AG04450 (cell line): ENCODE results near the gene C1QTNF8. TPM values are rescaled to one million over a fixed set of nuclear protein-coding genes. Genes with fewer than 3 reads are reported as not detected.

Experiments used
- CTCF ChIA-PET: fragments of 300-600, 350-600 bp; formaldehyde crosslinking; extraction: SDS; loops from one replicate; lab custom pipeline; 2022; ENCODE audit warnings: antibody characterized with exemption, inconsistent platforms; lab: Charles Lee
- POLR2A ChIA-PET: fragments of 350-600 bp; formaldehyde crosslinking; extraction: SDS; loops from one replicate; lab custom pipeline; 2021; ENCODE audit warnings: antibody characterized with exemption, inconsistent platforms; lab: Yijun Ruan, JAX
- DNase-seq: peaks from one replicate; pipeline ENCODE4 v3.0.0-alpha.2; 2011; ENCODE audit warnings: low read depth, low spot score
- H3K27ac ChIP-seq: one replicate; pipeline ENCODE4 v1.5.1; 2012; ENCODE audit warnings: low read depth, low read length, control low read depth
- H3K27me3 ChIP-seq: one replicate; pipeline ENCODE4 v1.6.0; 2012; ENCODE audit warnings: low read length; ENCODE audit not compliant: control insufficient read depth, insufficient read depth
- H3K4me3 ChIP-seq: 2 replicates; pipeline ENCODE4 v1.5.1; 2011; ENCODE audit warnings: mild to moderate bottlenecking, low read depth, low read length, control low read depth
- H3K9me3 ChIP-seq: 2 replicates; pipeline ENCODE4 v1.5.1; 2012; ENCODE audit warnings: low read length; ENCODE audit not compliant: control insufficient read depth, insufficient read depth
- CTCF ChIP-seq: IDR thresholded peaks from 2 replicates; pipeline ENCODE4 v1.5.1; 2011; ENCODE audit warnings: low read depth, low read length, control low read depth, inconsistent platforms
- polyA minus RNA-seq: library from RNA; depleted of rRNA, polyadenylated mRNA; stranded (reverse); fragments of >200 nt; gene quantifications from 2 replicates; pipeline ENCODE4 v1.2.3, GENCODE V29; 2011; rRNA and poly(A)+ RNA removed
- polyA plus RNA-seq: library from polyadenylated mRNA; depleted of rRNA; stranded (reverse); fragments of >200 nt; gene quantifications from 2 replicates; pipeline ENCODE4 v1.2.3, GENCODE V29; 2011; rRNA removed

Gene C1QTNF8
- polyA plus RNA-seq (not detected in 2 replicates), polyA minus RNA-seq (not detected in 2 replicates)

GRCh38 chr16:1096169-1097082 is at the start of gene C1QTNF8:
Gene C1QTNF8 (minus strand): TSS chr16:1096244. CDS start chr16:1094922, 1,322 bp downstream.
- CTCF ChIA-PET = no interaction called here
- H3K27me3 ChIP-seq = no peaks in the 10 kb centered on the region
- POLR2A ChIA-PET = no interaction called here
- no peak within 1 kb of the TSS for H3K4me3 ChIP-seq
- DNase-seq = no peak
- TF ChIP-seq CTCF = no peak
- peaks cover 8% of the 10 kb centered on the region; the same call in 1 of the 2 replicates for H3K9me3 ChIP-seq
- H3K27ac ChIP-seq = no peak within 1 kb of the TSS

- CTCF ChIA-PET = no interaction called here
Observed at GRCh38 chr16:1145383-1146100, 49.5 kb upstream of the C1QTNF8 start.

GRCh38 chr16:1144476-1145382 is 48.7 kb upstream of the C1QTNF8 start:
- Histone ChIP-seq H3K4me3 (no peak overlapping the region), H3K27me3 (peaks cover 4% of the 10 kb centered on the region), H3K27ac (no peak overlapping the region), H3K9me3 (peaks cover 16% of the 10 kb centered on the region; the same call in 1 of the 2 replicates)
- TF ChIP-seq CTCF = no peak
- CTCF ChIA-PET = no interaction called here
- POLR2A ChIA-PET = no interaction called here
- no peak for DNase-seq

More at GRCh38 chr16:1145383-1146100, 49.5 kb upstream of the C1QTNF8 start:
- Histone ChIP-seq H3K4me3 (no peak overlapping the region), H3K27ac (no peak overlapping the region), H3K27me3 (peaks cover 4% of the 10 kb centered on the region), H3K9me3 (peaks cover 20% of the 10 kb centered on the region; the same call in 1 of the 2 replicates)
- POLR2A ChIA-PET = no interaction called here
- no peak for TF ChIP-seq CTCF
- no peak for DNase-seq

GRCh38 chr16:1143761-1144450 is 47.9 kb upstream of the C1QTNF8 start:
- no peak for DNase-seq
- TF ChIP-seq CTCF = no peak
- CTCF ChIA-PET = no interaction called here
- Histone ChIP-seq H3K4me3 (no peak overlapping the region), H3K9me3 (peaks cover 10% of the 10 kb centered on the region; the same call in 1 of the 2 replicates), H3K27ac (no peak overlapping the region), H3K27me3 (peaks cover 4% of the 10 kb centered on the region)
- POLR2A ChIA-PET = no interaction called here
